Brain pericyte (primary cell): ENCODE results near the gene SSR3.
"Not testable (repeated sequence)": the region's sequence is repeated elsewhere in the genome, so short reads cannot be mapped to it uniquely, and the experiment has no call there.

ENCODE experiments used
- DNase-seq: peaks from one replicate; pipeline ENCODE4 v3.0.0-alpha.2; 2012; ENCODE audit warnings: low read depth, low spot score

SSR3 gene

DNA sequence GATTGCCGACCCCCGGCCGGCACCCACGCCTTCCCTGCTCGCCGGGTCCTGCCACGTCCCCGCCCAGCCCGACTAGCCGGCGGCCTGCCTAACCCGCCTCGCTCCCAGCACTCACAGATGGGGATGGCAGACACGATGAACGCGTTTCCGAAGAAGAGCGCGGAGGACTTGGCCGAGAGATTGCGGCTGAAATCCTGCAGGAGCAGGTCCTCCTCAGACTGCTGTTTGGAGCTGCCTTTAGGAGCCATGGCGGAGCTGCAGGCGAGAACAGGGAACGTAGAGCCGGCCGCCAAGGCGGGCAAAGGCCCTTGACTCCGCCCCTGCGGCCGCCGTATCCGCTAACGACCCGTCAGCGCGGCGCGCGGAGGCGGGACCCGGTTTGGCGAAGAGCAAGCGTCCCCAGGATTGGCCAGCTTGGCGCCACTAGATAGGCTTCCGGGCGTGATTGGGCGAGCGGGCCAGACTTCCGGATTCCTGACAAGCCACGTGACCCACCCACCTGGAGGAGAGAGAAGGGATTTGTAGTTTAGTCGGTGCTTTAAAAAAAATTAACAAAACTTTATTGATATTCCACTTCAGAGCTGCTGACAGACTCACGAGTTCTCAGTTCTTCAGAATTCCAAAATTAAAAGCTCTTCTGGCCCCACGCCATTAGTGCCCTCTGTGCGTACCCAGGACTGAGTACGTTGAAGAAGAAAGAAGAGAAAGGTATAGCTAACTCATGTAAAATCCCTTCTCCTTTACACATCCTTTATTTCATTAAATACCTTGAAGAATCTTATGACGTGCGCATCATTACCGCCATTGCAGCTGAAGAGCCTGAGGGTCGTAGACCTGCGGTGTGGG lies at the start of gene SSR3:
Gene SSR3 (minus strand): TSS at position 276 of the 846 bp plus-strand sequence. CDS start 28 bp downstream, at position 248.
- peak; percentile 98 for DNase-seq

DNA sequence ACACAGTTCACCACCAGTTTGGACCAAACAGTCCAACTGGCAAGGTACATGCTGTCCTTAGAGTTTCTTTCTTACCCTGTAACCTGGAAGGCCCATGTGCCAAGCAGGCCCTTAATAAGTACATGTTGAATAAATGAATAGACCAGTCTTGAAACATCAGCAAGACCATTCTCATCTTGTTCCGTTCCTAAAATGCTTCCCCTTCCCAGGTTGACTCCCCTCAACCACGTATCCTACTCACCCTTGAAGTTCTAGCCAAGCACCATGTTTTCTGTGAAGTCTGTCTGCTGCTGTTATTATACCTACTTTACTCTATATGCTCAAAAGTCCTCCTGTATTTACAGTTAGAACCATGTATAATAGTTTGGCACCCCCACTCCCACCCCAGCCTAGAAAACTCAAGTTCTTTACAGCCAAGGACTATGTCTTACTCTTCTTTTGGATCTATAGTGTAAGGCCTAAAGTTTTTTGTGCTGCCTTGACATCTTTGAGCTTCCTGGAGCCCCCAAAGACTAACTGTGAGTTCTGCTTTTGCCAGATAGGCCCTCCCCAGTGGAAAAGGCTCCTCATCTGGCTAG lies 49.2 kb upstream of the SSR3 start:
- DNase-seq = no peak

DNA sequence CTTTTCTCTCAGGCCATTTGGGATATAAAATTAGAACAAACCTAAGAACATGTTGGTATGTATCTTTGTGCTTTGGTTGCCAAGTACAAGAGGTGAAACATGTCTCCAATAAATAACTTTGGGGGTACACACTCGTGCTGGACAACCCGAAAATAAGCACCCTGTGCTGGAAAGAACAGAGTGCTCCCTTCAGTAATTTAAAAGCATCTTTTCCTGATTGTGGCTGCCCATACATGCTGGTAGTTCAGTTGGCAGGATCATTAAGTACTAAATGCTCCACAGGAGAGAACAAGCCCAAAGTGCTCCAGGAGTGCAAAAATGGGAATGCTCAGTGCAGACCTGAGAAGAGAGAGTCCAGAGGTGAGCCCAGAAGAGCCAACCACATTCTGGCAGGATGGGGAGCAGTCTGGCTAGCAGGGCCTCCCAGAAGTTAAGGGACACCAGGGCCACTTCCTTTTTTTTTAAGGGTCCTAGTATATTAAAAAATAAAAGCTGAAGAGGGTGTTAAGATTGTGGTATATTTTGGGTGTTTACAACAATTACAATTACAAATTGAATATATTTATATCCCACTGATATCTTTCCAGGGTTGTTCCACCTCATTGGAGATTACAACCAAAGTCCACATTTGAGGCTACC lies 48.6 kb upstream of the SSR3 start:
- no peak for DNase-seq

DNA sequence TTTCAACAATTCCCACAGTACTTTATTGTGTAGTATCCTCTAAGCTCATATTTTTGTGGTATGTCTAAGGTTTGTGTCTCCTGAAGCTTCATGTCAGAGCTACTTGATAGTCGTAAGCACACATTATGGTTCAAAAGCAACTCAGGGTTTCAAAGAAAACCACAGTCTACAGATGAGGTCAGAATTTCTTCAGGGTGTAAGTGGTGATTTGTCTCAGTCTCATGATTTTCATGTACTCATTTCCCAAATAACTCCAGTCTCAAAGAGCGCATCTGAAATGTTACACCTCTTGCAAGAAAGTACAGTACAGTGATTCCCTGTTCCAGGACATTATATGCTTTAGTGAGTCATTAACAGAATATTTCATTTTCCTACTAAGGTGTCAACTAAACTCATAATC lies 47.5 kb upstream of the SSR3 start:
- no peak for DNase-seq

DNA sequence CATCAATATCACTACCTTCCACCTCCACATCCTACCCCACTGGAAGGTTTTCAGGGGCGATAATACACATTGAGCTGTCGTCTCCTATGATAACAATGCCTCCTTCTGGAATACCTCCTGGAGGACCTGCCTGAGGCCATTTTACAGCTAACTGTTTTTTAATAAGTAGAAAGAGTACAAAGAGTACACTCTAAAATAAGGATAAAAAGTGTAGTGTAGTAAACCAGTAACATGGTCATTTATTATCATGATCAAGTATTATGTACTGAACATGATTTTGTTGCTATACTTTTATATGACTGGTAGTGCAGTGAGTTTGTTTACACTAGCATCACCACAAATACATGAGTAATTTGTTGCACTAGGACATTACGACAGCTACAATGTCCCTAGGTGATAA lies 46.6 kb upstream of the SSR3 start:
- no peak for DNase-seq

DNA sequence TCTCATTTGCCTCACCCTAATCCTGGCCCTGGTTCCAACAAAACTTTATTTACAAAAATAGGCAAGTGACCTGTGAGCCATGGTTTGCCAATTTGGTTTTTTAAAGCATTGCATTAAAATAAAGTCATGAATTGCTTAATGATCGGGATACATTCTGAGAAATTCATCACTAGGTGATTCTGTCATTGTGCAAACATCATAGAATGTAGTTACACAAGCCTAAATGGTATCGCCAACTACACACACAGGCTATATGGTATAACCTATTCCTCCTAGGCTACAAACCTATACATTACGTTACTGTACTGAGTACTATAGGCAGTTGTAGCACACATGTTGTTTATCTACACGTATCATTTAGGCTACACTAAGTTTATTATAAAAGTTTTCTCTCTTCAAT lies 45.9 kb upstream of the SSR3 start:
- DNase-seq = no peak

DNA sequence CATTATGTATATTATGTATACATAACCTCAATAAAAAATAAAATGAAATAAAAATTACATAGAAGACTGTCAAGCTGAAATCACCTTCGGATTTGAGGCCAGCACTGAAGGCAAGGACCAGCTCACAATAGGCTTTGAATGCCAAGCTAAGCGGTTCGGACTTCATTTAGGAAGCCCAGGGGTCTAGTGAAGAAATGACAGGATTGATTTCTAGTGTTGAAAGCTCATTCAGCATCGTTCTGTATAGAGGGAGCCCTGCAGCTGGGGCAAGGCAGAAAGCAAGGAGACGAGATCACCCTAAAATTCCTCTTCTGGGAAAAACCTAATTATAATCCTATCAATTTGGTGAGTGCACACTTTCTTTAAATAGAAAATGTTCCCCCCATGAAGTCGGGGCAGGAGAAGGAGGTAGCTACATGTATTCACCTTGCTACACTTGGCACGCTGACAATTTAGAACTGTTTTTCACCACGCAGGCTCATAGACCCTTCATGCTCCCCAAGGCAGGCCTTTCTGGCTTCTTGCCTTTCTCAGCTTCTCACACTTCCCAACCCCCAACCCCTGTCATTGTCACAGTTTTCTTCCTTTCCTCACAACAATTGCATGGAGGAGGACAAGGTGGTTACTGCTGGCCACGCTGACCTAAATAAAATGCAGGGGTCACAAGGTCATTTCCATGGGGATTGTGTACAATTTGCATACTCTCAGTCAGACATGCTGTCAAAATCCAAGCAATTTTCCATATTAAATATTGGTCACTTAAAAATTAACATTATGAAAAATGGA lies 44.4 kb upstream of the SSR3 start:
- DNase-seq = no peak

DNA sequence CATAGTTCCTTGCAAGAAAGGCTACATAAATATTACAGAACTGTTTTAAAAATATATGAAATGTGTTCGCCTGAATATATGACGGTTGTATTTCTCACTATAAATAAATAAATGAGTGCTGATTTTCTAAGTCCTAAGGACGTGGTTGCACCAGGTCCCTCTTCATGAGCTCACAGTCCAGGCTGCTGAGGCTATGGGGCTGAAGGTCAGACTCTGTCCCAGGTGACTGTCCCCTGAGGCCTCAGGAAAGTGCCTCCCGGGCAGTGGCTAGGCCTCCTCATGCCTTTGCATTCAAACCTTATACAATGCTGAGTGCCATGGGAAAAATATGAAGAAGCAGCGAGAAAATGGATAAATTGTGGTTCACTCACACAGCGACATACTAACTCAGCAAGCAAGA lies 43.5 kb upstream of the SSR3 start:
- no peak for DNase-seq

DNA sequence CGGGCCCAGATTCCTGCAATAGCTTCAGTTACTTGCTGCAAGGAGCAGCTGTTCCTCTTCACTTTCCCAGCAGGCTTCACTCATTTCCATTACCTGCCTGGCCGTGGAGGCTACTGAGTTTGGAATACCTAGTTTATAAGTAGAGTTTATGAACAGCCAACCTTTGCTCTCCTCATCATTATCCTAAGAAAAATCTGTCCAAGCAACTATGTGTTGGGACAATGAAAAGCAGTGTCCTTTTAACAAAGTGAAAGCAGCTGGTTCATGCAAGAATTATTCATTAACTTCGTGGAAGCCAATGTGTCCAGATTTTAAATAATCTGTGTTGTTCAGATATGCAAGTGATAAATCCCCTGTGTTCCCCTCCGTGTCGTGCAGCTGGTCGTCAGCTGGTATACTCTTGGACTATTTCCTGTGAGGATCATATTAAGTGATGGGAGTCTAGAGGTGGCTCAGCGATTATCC lies 39.3 kb upstream of the SSR3 start:
- no peak for DNase-seq

DNA sequence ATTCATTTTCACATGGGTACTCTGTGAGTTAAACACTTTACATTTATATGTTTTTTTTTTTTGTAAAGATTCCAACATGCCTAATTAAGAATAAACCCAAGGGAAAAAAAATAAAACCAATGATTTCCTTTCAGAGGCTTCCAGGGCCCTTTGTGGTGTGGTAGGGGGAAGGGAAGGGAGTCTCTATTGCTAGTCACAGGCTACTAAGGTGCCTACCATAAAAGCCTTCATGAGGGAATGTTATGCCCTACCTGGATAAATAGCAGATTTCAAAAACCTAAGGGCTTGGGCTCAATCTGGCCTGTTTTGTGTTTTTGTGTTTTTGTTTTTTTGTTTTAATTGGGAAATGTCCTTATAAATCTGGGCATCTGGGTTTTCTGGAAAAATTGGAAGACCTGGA lies 38.9 kb upstream of the SSR3 start:
- DNase-seq = no peak

DNA sequence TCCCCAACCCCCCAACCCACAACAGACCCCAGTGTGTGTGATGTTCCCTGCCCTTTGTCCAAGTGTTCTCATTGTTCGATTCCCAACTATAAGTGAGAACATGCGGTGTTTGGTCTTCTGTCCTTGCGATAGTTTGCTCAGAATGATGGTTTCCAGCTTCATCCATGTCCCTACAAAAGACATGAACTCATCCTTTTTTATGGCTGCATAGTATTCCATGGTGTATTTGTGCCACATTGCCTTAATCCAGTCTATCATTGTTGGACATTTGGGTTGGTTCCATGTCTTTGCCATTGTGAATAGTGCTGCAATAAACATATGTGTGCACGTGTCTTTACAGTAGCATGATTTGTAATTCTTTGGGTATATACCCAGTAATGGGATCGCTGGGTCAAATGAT lies 34.9 kb upstream of the SSR3 start:
- not testable (repeated sequence) for DNase-seq

DNA sequence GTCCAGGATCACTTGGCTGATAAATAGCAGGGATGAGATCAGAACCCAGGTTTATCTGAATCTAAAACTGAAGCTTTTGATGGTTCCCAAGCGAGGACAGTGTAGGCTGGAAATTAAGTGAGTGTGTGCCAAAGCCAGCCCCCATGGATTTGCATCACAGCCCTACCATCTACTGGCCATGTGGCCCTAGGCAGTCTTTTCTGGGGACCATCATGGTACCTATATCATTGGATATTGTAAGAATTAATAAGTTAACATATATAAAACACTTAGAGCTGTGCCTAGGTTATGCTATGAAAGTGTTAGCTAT lies 32.8 kb upstream of the SSR3 start:
- no peak for DNase-seq

DNA sequence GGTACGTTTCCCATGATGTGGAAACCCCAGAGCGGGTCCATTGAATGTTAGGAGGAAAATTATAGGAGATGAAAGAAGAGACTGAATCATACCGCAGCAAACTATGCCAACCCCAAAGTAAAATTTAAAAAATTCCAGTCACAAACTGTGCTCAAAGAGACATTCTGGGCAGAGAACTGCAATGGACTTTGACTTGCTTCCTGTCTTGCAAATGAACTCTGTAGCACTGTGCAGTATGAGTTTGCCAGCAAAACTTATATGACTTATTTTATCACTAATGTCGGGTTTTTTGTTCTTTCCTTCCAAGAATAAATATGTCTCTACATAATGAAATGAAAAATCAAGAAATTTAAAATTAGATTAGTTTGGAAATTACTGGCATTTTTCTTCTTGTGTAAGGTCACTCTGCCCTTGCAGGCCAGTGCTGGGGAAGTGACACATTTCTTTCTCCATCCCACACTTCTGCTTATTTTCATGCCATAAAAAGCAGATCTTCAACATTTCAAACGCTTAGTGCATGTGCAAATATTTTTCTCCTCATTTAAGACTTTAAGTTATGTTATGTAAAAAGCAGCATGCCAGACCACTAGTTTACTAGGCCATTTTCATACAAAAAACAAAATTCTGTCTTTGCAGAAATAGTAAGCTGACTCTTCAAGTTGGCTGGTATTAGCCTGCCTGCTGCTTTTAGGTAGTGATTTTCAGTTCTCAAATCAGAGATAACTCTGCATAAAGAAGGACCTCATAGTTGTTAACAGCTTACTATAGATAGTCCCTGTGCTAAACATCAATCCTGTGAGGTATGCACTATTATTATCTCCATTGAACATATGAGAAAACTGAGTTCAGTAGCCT lies 32.2 kb upstream of the SSR3 start:
- no peak for DNase-seq

DNA sequence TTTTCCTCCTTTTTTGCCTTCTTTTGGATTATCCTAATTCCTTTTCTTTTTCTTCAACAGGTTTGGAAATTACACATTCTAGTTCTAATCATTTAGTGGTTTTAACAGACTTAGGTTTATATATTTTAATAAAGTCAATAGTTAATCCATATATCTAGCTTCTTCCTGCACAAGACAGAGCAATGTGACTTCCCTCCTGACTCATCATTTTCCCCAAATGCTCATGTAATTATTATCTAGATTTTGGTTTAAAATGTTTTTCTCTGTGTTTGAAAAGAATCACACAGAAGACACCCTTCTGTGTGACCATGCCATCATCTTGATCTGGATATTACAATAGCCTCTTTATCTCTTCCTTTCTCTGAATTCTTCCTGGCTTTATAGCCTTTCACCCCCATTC lies 28.6 kb upstream of the SSR3 start:
- no peak for DNase-seq

DNA sequence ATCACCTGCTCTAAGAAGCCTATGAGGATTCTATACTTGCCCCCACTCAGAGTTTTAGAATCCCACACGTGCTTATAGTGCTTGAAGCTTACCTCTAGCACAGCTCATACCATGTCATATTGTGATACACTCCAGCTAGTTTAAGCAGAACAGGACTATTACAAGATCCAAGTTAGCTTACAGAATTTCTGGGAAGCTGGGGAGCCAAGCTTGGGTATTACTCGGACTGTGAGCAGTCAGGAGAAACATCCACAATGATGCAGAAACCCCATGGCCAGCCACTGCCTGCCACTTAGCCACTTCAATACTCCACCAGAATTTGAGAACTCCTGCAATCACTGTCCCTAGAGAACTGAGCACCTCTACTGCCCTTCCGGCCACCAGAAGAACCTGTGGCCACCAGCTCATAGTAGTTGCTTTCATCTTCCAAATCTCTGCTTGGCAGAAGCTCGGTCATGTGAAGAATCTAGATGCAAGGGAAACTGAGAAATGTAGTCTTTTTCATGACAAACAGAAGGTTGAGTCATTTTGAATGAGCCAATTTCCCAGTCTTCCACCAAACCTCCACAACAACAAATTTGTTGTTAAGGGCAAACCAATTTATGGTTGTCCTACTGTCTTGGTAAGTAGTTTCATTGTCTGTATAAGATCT lies 27.7 kb upstream of the SSR3 start:
- no peak for DNase-seq

DNA sequence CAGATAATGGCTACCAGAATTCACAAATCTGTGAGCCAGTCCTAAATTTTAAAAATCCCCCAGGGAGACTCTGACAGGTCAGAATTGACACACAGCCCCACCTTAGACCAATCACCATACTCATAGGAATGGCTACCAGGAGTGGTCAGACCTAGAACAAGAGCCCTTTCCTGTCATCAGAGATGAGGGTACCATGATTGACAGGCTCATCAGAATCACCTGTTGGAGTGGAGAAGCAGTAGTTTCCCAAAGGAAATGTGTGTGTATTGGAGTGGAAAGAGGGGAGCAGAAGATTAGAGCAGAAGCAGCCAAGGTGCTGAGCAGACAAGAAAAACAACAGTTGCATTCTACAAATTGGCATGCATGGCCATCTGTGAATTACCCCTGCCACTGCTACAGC lies 27.0 kb upstream of the SSR3 start:
- DNase-seq = no peak

DNA sequence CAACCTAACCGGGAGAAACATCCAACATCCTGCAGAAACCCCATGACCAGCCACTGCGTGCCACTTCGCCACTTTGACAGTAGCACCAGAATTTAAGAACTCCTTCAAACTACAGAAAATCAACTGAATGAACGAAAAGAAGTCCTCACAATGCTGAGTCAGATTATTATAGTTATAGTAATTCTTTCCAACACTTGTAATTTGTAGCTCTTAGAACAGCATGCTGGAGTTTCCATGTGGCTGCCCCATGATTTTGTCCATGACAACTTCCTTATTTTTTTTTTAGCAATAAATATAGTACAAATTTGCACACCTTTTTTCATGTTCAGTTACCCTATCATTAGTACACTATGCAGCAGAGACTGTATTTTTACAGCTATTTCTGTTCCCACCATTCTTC lies 26.1 kb upstream of the SSR3 start:
- DNase-seq = no peak

DNA sequence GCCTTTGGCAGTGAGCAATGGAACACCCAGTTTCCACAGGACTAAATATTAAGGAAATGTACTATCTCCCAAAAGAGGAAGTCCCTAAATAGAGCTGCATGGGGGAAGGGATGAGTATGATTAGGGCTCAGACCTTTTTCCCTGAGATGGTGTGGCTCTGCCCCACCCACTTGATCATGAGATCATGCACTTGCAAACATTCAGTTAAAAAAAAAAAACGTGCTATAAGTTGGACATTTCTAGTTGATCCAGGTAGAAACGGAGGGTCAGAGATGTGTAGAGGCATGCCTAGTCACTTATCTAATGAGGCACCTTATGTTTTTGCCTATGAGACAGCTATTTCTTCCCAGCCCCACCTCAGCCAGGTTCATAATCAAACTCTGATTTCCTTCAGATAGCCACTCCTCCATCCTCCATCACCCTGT lies 24.5 kb upstream of the SSR3 start:
- DNase-seq = no peak

DNA sequence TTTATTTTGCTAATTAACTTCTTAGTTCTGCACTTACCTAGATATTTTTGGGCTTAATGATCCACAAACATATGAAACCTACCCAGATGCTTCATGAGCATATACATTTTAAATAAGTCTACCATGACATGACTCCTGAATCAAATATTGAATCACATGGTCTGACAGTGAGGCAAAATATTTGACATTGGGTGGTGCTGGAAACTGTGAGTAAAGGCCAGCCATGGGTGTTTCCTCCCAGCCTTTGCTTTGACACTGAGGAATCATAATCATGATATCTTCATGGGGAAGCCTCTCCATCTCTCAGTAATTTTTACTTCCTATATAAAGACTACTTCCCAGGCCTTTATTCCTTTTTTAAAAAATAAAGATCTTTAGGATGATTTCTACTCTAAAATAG lies 22.8 kb upstream of the SSR3 start:
- no peak for DNase-seq

DNA sequence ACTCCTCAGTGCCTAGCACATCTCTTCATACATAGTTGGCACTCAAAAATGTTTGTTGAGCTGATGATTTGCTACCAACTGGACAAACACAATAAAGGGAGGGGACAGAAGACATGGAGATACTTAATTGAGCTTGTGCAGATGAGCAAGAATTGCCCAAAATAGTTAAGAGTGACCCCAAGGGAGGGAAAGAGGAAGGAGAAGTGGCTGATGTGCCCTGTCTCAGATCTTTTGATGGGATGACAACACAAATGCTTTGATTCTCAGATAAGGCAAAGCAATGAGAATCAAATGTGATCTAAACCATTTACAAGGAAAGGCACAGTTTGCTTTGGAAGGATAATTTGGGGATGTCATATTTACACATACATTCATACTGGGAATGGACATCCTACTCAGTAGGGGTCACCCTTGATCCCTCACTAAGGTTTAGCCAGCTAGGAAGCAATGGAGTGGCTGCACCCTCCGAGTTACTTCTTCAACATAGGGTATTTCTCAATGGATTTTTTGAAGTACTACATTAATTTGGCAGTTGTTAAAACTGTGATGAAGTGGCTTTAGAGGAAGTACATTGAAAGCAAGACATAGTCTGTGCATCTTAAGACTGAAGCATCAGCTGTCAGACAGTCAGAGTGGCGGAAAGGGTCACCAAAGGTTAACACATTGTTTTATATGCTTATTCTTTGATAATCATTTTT lies 21.9 kb upstream of the SSR3 start:
- no peak for DNase-seq
